NB4 (cell line): ENCODE results near the gene MROH2B.

Experiments
- MAX ChIP-seq: IDR thresholded peaks from 2 replicates; pipeline ENCODE4 v1.6.1; 2011; ENCODE audit warnings: low read depth, low read length
- MYC ChIP-seq: IDR thresholded peaks from 2 replicates; pipeline ENCODE4 v1.6.1; 2011; ENCODE audit warnings: low read depth, low read length
- POLR2A ChIP-seq: IDR thresholded peaks from 2 replicates; pipeline ENCODE4 v1.6.1; 2011; ENCODE audit warnings: mild to moderate bottlenecking; ENCODE audit not compliant: insufficient read length; ENCODE audit errors: extremely low read depth
- TF ChIP-seq, protein P1 (sequence below): IDR thresholded peaks from one replicate; pipeline ENCODE4 v1.5.1; 2012; ENCODE audit warnings: low read depth, low read length

DNA sequence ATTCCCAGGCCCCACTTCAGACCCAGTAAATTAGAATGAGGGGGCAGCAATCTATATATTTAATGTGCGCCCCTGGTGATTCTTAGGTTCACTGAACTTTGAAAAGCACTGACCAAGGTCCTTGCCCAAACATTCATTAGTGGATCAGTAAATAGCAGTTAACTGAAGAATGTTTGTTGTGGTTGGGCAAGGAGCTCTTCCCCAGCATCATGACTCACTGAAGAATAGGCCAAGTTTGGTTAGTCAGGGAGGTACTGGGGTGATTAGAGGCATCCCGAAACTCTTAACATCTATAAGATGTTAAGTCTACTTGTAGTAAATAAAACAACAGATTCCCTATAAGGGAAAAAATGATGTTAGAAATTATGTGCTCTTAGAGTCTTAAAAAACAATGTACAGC lies 833 bp upstream of the MROH2B start:
- TF ChIP-seq, protein P1, sequence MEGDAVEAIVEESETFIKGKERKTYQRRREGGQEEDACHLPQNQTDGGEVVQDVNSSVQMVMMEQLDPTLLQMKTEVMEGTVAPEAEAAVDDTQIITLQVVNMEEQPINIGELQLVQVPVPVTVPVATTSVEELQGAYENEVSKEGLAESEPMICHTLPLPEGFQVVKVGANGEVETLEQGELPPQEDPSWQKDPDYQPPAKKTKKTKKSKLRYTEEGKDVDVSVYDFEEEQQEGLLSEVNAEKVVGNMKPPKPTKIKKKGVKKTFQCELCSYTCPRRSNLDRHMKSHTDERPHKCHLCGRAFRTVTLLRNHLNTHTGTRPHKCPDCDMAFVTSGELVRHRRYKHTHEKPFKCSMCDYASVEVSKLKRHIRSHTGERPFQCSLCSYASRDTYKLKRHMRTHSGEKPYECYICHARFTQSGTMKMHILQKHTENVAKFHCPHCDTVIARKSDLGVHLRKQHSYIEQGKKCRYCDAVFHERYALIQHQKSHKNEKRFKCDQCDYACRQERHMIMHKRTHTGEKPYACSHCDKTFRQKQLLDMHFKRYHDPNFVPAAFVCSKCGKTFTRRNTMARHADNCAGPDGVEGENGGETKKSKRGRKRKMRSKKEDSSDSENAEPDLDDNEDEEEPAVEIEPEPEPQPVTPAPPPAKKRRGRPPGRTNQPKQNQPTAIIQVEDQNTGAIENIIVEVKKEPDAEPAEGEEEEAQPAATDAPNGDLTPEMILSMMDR: no peak
- TF ChIP-seq POLR2A (no peak), MAX (no peak), MYC (no peak)
